IMR-90 (cell line): ENCODE measurements around the gene CUX1. TPM values are rescaled to one million over a fixed set of nuclear protein-coding genes. Genes with fewer than 3 reads are reported as not detected.
A peak's percentile ranks its signal among the peaks of the same experiment; 100 is the strongest.

ENCODE experiments used
- ATAC-seq: fragments of 200-7000 bp; cut with Tn5 transposase; 2 replicates; pipeline ENCODE4 v1.9.1; 2020; ENCODE audit warnings: low read depth, mild to moderate bottlenecking, moderate library complexity
- BruUV-seq: library from RNA; stranded (reverse); fragments of 400-500 nt; replicated peaks from 2 replicates; lab custom pipeline; 2021; lab: Mats Ljungman, UMichigan
- CTCF ChIA-PET: fragments of 300-600 bp; formaldehyde crosslinking; extraction: SDS; loops from one replicate; lab custom pipeline; 2021; ENCODE audit warnings: antibody characterized with exemption; lab: Yijun Ruan, JAX
- POLR2A ChIA-PET: fragments of 300-600 bp; sonication (Branson Sonifier 250); formaldehyde crosslinking; loops from one replicate; lab custom pipeline; 2022; ENCODE audit warnings: antibody characterized with exemption; ENCODE audit not compliant: unreplicated experiment; lab: Charles Lee
- DNase-seq: peaks from one replicate; pipeline ENCODE4 v3.0.0; 2013
- H2AFZ ChIP-seq: replicated peaks from 2 replicates; pipeline ENCODE3; 2013; ENCODE audit warnings: low read length, mild to moderate bottlenecking; ENCODE audit not compliant: poor library complexity
- H2AK5ac ChIP-seq: 2 replicates; pipeline ENCODE4 v1.6.1; 2013; ENCODE audit warnings: low read depth, low read length, inconsistent platforms
- H2AK9ac ChIP-seq: replicated peaks from 2 replicates; pipeline ENCODE3; 2013; ENCODE audit warnings: mild to moderate bottlenecking, low read depth, low read length, moderate library complexity; ENCODE audit not compliant: poor library complexity
- H2BK120ac ChIP-seq: 2 replicates; pipeline ENCODE4 v1.6.1; 2013; ENCODE audit warnings: low read depth, low read length, inconsistent platforms
- H2BK15ac ChIP-seq: 3 replicates; pipeline ENCODE4 v1.6.1; 2013; ENCODE audit warnings: low read depth, low read length, inconsistent platforms
- H2BK20ac ChIP-seq: 2 replicates; pipeline ENCODE4 v1.6.1; 2013; ENCODE audit warnings: low read depth, mild to moderate bottlenecking, inconsistent platforms, low read length, moderate library complexity
- H2BK5ac ChIP-seq: 2 replicates; pipeline ENCODE4 v1.6.1; 2013; ENCODE audit warnings: mild to moderate bottlenecking, low read depth, low read length, inconsistent platforms; ENCODE audit not compliant: poor library complexity, severe bottlenecking
- H3K14ac ChIP-seq: replicated peaks from 2 replicates; pipeline ENCODE4 v1.6.1; 2013; ENCODE audit warnings: low read depth, low read length, inconsistent platforms
- H3K18ac ChIP-seq: 2 replicates; pipeline ENCODE4 v1.6.1; 2013; ENCODE audit warnings: low read depth, low read length, control low read depth
- H3K23ac ChIP-seq: 2 replicates; pipeline ENCODE4 v1.6.1; 2013; ENCODE audit warnings: low read depth, low read length, inconsistent platforms
- H3K27ac ChIP-seq: 2 replicates; pipeline ENCODE4 v1.5.1; 2013; ENCODE audit warnings: mild to moderate bottlenecking, control low read depth, low read length; ENCODE audit not compliant: insufficient read depth
- H3K27me3 ChIP-seq: 2 replicates; pipeline ENCODE4 v1.6.1; 2013; ENCODE audit warnings: low read length; ENCODE audit not compliant: control insufficient read depth, insufficient read depth
- H3K36me3 ChIP-seq: 2 replicates; pipeline ENCODE4 v1.6.1; 2013; ENCODE audit warnings: low read length, mixed read lengths; ENCODE audit not compliant: control insufficient read depth, insufficient read depth
- H3K4ac ChIP-seq: 2 replicates; pipeline ENCODE4 v1.6.1; 2013; ENCODE audit warnings: low read depth, low read length, inconsistent platforms
- H3K4me1 ChIP-seq: 2 replicates; pipeline ENCODE4 v1.6.1; 2013; ENCODE audit warnings: low read length, mixed read lengths; ENCODE audit not compliant: control insufficient read depth, insufficient read depth
- H3K4me2 ChIP-seq: 2 replicates; pipeline ENCODE4 v1.6.1; 2013; ENCODE audit warnings: low read depth, mild to moderate bottlenecking, control low read depth, low read length, moderate library complexity
- H3K4me3 ChIP-seq: 2 replicates; pipeline ENCODE4 v1.5.1; 2013; ENCODE audit warnings: low read depth, mild to moderate bottlenecking, control low read depth, low read length, moderate library complexity; ENCODE audit not compliant: insufficient read depth
- H3K56ac ChIP-seq: 2 replicates; pipeline ENCODE4 v1.6.1; 2013; ENCODE audit warnings: low read length, inconsistent platforms; ENCODE audit not compliant: insufficient read depth; ENCODE audit errors: extremely low read depth
- H3K79me1 ChIP-seq, 2 experiments: 2 replicates each; pipeline ENCODE4 v1.6.1; 2013; ENCODE audit warnings: low read length in 2 of 2, inconsistent platforms in 1 of 2, low read depth in 1 of 2
- H3K9ac ChIP-seq: 2 replicates; pipeline ENCODE4 v1.6.1; 2013; ENCODE audit warnings: low read depth, low read length, control low read depth
- H3K9me1 ChIP-seq: 2 replicates; pipeline ENCODE4 v1.6.1; 2013; ENCODE audit warnings: low read length, inconsistent platforms; ENCODE audit not compliant: insufficient read depth
- H3K9me3 ChIP-seq: 2 replicates; pipeline ENCODE4 v1.6.1; 2013; ENCODE audit warnings: low read length; ENCODE audit not compliant: control insufficient read depth, insufficient read depth
- H4K20me1 ChIP-seq: 2 replicates; pipeline ENCODE4 v1.6.1; 2013; ENCODE audit warnings: low read length, inconsistent platforms; ENCODE audit not compliant: insufficient read depth
- H4K5ac ChIP-seq: 2 replicates; pipeline ENCODE4 v1.6.1; 2013; ENCODE audit warnings: mild to moderate bottlenecking, low read depth, low read length, control low read depth
- H4K8ac ChIP-seq, 2 experiments: 2 replicates each; pipeline ENCODE4 v1.6.1; 2013; ENCODE audit warnings: low read depth in 2 of 2, low read length in 2 of 2, control low read depth in 1 of 2, inconsistent platforms in 1 of 2
- H4K91ac ChIP-seq: 2 replicates; pipeline ENCODE4 v1.6.1; 2013; ENCODE audit warnings: low read depth, low read length, inconsistent platforms; ENCODE audit not compliant: insufficient read depth
- BHLHE40 ChIP-seq: fragments of 150-350 bp; IDR thresholded peaks from 2 replicates; pipeline ENCODE4 v1.6.1; 2016; ENCODE audit warnings: mild to moderate bottlenecking, low read depth, low read length
- CEBPB ChIP-seq: IDR thresholded peaks from 2 replicates; pipeline ENCODE4 v1.6.1; 2012; ENCODE audit warnings: low read depth, low read length, improper control_type of control experiment
- CHD1 ChIP-seq: IDR thresholded peaks from 2 replicates; pipeline ENCODE4 v1.6.1; 2012; ENCODE audit warnings: low read depth, low read length, improper control_type of control experiment
- CTCF ChIP-seq: conservative IDR thresholded peaks from 2 replicates; pipeline ENCODE4 v1.5.1; 2012; ENCODE audit warnings: mild to moderate bottlenecking, low read depth, low read length, improper control_type of control experiment
- ELK1 ChIP-seq: fragments of 150-350 bp; IDR thresholded peaks from 2 replicates; pipeline ENCODE4 v1.6.1; 2016; ENCODE audit warnings: low read depth, mild to moderate bottlenecking, low read length, moderate library complexity, borderline replicate concordance
- FOS ChIP-seq: fragments of 150-350 bp; IDR thresholded peaks from 2 replicates; pipeline ENCODE4 v1.6.1; 2016; ENCODE audit warnings: low read depth, low read length
- MAFK ChIP-seq: IDR thresholded peaks from 2 replicates; pipeline ENCODE4 v1.6.1; 2012; ENCODE audit warnings: low read depth, low read length, improper control_type of control experiment
- MAZ ChIP-seq: IDR thresholded peaks from 2 replicates; pipeline ENCODE4 v1.6.1; 2012; ENCODE audit warnings: low read depth, mild to moderate bottlenecking, low read length, improper control_type of control experiment, moderate library complexity, borderline replicate concordance
- MXI1 ChIP-seq: IDR thresholded peaks from 2 replicates; pipeline ENCODE4 v1.6.1; 2012; ENCODE audit warnings: low read depth, mild to moderate bottlenecking, low read length, moderate library complexity, borderline replicate concordance
- NFE2L2 ChIP-seq: fragments of 150-350 bp; IDR thresholded peaks from 2 replicates; pipeline ENCODE4 v1.6.1; 2016; ENCODE audit warnings: low read depth, mild to moderate bottlenecking, low read length
- POLR2A ChIP-seq: IDR thresholded peaks from 2 replicates; pipeline ENCODE4 v1.6.1; 2012; ENCODE audit warnings: mild to moderate bottlenecking, low read depth, low read length
- RAD21 ChIP-seq: IDR thresholded peaks from 2 replicates; pipeline ENCODE4 v1.6.1; 2012; ENCODE audit warnings: low read length, improper control_type of control experiment
- RCOR1 ChIP-seq: IDR thresholded peaks from 2 replicates; pipeline ENCODE4 v1.6.1; 2012; ENCODE audit warnings: mild to moderate bottlenecking, low read length, improper control_type of control experiment; ENCODE audit not compliant: insufficient replicate concordance
- RFX5 ChIP-seq: IDR thresholded peaks from 2 replicates; pipeline ENCODE4 v1.8.0; 2012; ENCODE audit warnings: low read depth, mild to moderate bottlenecking, low read length, moderate library complexity
- SMC3 ChIP-seq: fragments of 150-350 bp; IDR thresholded peaks from 2 replicates; pipeline ENCODE4 v1.6.1; 2016; ENCODE audit warnings: low read depth, mild to moderate bottlenecking, antibody characterized with exemption, low read length, moderate library complexity
- USF2 ChIP-seq: fragments of 150-350 bp; IDR thresholded peaks from 2 replicates; pipeline ENCODE4 v1.6.1; 2017; ENCODE audit warnings: mild to moderate bottlenecking, antibody characterized with exemption, low read length, low read depth
- WGBS, 2 experiments: methylation state at CpG; one replicate each; pipeline versions ENCODE4 v1.1.5 to v1.1.7; 2013; ENCODE audit warnings: missing lambda C conversion rate in 2 of 2; ENCODE audit not compliant: insufficient read length in 1 of 2; ENCODE audit errors: extremely low coverage in 2 of 2; 5-methylcytosine and 5-hydroxymethylcytosine counted together
- dilution Hi-C: fragments of 300-500 bp; cut with HindIII; formaldehyde crosslinking; loops from one replicate; pipeline ENCODE4 v1.14.3; 2018; ENCODE audit warnings: low sequenced_read_pairs; ENCODE audit not compliant: unreplicated experiment
- in situ Hi-C: fragments of 300-500 bp; cut with MboI; formaldehyde crosslinking; loops from 3 replicates; pipeline ENCODE4 v1.14.3; 2019; ENCODE audit warnings: low sequenced_read_pairs, inconsistent platforms, mixed read lengths
- intact Hi-C: fragments of 100-400 bp; cut with micrococcal nuclease; formaldehyde crosslinking; loops from 2 replicates; pipeline ENCODE4 v1.10.0; 2022
- polyA plus RNA-seq, 3 experiments: library from polyadenylated mRNA; depleted of rRNA; stranded (reverse); fragments of >200 nt; gene quantifications; 2 replicates each; pipeline ENCODE4 v1.2.3, GENCODE V29; 2012; ENCODE audit warnings: low replicate concordance in 1 of 3
- total RNA-seq: library from RNA; depleted of rRNA; stranded (reverse); fragments of >200 nt; gene quantifications from 2 replicates; pipeline ENCODE4 v1.2.3, GENCODE V29; 2012

Gene CUX1
- total and polyA plus RNA-seq, 2 of the 4 experiments (the other 2 are of a cell fraction), result 19.7 to 46.4 TPM

GRCh38 chr7:101921061-101921460 is 103.6 kb downstream of the CUX1 start:
- no peak overlapping the region for H3K4ac ChIP-seq
- H3K9me3 ChIP-seq, result no peaks in the 10 kb centered on the region
- peaks cover 26% of the 10 kb centered on the region for H3K9me1 ChIP-seq
- H3K36me3 ChIP-seq, result peaks cover 25% of the 10 kb centered on the region
- dilution Hi-C loops, result no loop called here
- ATAC-seq (no peak), DNase-seq (no peak)
- H3K9ac ChIP-seq, result no peak overlapping the region
- H4K91ac ChIP-seq, result no peak overlapping the region
- no peak overlapping the region for H3K27ac ChIP-seq
- H3K18ac ChIP-seq, result no peak overlapping the region
- H2BK120ac ChIP-seq, result no peak overlapping the region
- ChIA-PET POLR2A (no interaction called here), CTCF (no interaction called here)
- peaks cover 20% of the 10 kb centered on the region for H4K20me1 ChIP-seq
- no peak overlapping the region for H4K8ac ChIP-seq
- no peak overlapping the region for H2BK5ac ChIP-seq
- 83% methylated on average over 2 of the region's 11 CpGs; no CpG with 5 or more reads in 1 of the 2 experiments for WGBS, 2 experiments
- no TSS peak for BruUV-seq
- H2BK15ac ChIP-seq, result peak overlapping the region; percentile 9; the same call in 1 of the 3 replicates
- H3K4me2 ChIP-seq, result no peak overlapping the region
- H3K4me1 ChIP-seq, result peaks cover 22% of the 10 kb centered on the region
- H2AK5ac ChIP-seq, result no peak overlapping the region
- H3K79me1 ChIP-seq, result peaks cover 49 to 82% of the 10 kb centered on the region in 2 experiments
- in situ Hi-C loops, result no loop called here
- no peak overlapping the region for H3K56ac ChIP-seq
- no peak overlapping the region for H3K4me3 ChIP-seq
- H2BK20ac ChIP-seq, result no peak overlapping the region
- H2AFZ ChIP-seq, result no peak overlapping the region
- no peak for TF ChIP-seq SMC3
- no peak for TF ChIP-seq RFX5
- TF ChIP-seq BHLHE40, result no peak
- TF ChIP-seq CTCF, result no peak
- no peak for TF ChIP-seq MAFK
- no peak for TF ChIP-seq NFE2L2
- TF ChIP-seq RCOR1, result no peak
- TF ChIP-seq POLR2A, result no peak
- TF ChIP-seq ELK1, result no peak
- TF ChIP-seq MXI1, result no peak
- no peak for TF ChIP-seq USF2
- TF ChIP-seq MAZ, result no peak
- no peak for TF ChIP-seq CEBPB
- no peak for TF ChIP-seq RAD21
- TF ChIP-seq CHD1, result no peak
- no peak for TF ChIP-seq FOS
- H3K23ac ChIP-seq, result no peak overlapping the region
- no peak overlapping the region for H3K14ac ChIP-seq
- intact Hi-C loops, result loop anchor here (5.0 to 10.0 kb wide), 2 partner anchors 39 to 124 kb away; no protein-coding TSS in a partner anchor
- H2AK9ac ChIP-seq, result peak overlapping the region; percentile 71
- no peak overlapping the region for H4K5ac ChIP-seq
- no peaks in the 10 kb centered on the region for H3K27me3 ChIP-seq
